HCEC 1CT (cell line): Measurements from ENCODE around the gene CFAP58.

Experiments used
- DNase-seq: peaks from one replicate; pipeline ENCODE4 v3.0.0-alpha.2; 2017

Gene CFAP58, protein sequence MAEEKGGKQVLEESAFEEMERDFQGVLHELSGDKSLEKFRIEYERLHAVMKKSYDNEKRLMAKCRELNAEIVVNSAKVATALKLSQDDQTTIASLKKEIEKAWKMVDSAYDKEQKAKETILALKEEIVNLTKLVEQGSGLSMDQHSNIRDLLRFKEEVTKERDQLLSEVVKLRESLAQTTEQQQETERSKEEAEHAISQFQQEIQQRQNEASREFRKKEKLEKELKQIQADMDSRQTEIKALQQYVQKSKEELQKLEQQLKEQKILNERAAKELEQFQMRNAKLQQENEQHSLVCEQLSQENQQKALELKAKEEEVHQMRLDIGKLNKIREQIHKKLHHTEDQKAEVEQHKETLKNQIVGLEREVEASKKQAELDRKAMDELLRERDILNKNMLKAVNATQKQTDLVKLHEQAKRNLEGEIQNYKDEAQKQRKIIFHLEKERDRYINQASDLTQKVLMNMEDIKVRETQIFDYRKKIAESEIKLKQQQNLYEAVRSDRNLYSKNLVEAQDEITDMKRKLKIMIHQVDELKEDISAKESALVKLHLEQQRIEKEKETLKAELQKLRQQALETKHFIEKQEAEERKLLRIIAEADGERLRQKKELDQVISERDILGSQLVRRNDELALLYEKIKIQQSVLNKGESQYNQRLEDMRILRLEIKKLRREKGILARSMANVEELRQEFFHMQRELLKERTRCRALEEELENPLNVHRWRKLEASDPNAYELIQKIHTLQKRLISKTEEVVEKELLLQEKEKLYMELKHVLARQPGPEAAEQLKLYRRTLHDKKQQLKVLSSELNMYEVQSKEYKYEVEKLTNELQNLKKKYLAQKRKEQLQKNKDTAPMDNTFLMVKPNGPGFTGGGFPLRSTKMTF

DNA sequence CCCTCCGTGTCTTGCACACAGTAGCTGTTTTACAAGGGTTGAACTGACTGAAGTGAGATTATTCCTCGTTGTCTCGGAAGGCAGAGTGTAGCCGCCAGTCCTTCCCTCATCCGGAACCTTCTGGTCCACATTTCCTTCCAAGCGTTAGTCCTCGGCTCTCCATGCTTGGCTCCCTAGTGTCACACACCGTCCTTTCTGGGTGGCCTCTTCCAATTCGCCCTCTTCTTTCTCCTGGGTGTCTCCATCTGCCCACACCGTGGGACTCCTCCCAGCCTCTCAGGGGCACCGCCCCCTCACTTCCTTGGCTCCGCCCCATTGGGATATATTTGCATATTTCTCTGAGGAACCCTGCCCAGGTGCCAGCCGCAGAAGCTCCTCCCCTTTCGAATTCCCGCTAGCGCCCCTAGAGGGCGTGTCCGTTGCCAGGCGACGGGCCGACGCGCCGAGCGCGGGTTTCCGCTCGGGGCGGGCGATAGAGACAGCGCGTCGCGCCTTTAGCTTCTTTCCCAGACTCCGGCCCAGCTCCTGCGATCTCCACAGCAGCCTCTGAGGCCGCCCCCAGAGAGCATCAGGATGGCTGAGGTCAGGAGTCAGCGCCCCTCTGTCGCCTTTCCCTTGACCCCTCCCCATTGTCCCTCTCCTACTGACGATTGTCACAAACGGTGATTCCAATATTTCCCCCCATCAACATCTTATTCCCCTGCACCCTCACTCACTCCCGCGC lies at the start of gene CFAP58:
CFAP58 (plus strand) TSS at position 509 of the 724 bp plus-strand sequence; CDS start at position 574, 65 bp downstream.
- DNase-seq: peak; percentile 47

DNA sequence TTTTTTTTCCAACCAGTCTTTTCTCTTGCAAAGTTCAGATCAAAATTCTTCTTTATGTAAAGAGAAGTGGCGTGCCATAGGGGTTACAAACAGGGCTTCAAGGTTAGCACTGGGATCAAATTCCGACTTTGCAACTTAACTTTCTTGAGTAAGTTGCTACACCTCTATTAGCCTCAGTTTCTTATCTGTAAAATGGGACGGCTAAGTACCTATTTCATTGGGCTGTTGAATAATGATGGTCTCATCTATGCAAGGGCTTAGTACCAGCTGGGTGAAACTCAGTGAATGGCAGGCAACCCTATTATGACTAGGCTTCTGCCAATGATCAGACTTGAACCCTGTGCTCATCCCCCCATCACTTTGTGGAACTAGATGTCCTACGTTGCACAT lies 49.3 kb upstream of the CFAP58 start:
- no peak for DNase-seq

DNA sequence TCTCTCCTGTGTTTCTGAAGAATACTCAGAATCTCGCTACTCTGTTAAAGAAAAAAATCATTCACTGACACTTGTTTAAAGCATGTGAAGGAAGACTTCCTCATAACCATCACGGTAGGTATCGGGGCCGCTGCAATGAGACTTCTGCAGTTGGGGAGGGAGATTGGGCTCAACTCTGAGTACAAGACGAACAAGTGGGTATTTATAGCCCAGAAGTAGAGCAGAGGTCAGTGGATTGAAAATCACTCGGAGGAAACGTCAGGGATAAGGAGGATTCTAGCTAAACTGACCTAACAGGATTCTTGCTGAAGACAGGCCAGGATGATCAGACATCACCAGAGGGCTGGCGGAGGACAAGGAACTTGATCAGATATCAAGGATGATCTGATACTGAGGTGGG lies 48.7 kb upstream of the CFAP58 start:
- no peak for DNase-seq

DNA sequence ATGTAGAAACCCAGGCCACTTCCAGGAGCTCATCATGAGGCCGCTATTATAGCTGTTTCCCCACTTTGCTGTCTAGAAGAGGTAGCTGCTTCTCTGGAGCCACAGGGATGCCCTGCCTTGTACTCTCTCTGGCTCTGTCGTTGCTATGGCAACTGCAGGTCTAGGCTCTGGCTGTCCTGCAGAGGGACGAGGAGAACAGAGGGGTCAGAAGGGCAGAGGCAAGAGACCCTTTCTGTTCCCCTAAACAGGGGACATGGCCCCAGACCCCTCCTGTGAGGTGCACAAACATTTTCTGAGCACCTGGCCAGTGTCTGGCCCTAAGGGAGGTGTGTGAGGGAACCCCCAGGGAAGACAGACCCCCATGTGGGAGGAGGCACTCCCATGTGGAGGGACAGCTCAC lies 46.7 kb upstream of the CFAP58 start:
- no peak for DNase-seq

DNA sequence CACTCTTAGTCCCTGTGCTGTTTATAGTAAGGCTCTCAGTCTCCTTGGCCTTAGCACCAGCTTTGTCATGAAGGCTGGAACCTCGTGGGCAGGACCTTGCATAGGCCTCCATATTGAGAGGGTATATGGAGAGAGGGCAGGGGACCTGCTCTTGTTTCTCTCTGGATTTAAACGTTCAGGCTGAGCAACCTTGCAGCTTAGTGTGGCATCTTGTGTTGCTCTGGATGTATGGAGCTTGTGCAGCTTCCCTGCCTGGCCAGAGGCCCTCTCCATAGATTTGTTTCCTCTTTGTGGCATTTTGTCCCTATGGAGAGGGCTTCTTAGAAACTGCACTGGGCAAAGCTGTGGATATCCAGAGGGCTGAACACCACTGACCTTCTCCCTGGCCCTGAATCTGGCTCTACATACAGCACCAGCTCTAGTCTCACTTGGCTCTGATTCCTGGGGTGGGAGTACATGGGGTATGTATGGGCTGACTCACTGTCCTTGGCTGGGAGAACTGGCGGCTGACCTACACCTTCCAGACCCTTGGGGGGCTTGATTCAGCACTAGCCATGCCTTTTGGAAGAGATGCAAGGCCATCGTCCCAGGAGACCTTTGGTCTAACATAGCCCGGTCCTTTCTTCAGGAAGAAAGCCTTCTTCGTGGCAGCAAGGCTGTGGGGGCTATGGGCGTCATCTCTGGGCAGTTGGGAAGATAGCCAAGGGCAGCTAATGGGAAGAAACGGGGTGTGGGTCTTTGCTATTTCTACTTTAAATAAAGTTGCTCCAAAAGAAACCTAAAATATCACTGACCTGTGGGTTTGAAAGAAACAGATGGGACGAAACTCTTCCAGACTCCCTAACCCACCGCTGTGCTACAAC lies 45.8 kb upstream of the CFAP58 start:
- DNase-seq: no peak

DNA sequence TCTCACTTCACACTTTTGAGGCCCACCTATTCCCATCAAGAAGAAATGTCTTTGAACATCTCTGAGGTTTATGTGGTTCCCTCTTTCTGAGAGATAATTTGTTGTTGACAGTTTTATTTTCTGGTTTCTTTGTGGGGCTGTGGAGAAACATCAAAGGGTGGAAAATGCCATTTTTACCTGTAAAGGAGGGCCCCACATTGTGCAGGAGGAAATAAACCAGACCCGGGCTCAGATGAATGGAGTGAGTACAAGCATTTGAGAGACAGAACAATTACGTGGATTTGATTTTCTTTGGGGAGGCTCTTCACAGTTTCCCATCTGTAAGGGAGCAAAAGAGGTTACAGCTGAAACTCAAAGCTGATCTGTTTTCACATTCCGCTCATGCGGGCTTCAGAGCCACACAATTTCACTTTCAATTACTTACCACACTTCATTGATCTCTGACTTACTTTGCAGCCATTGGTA lies 45.2 kb upstream of the CFAP58 start:
- no peak for DNase-seq

DNA sequence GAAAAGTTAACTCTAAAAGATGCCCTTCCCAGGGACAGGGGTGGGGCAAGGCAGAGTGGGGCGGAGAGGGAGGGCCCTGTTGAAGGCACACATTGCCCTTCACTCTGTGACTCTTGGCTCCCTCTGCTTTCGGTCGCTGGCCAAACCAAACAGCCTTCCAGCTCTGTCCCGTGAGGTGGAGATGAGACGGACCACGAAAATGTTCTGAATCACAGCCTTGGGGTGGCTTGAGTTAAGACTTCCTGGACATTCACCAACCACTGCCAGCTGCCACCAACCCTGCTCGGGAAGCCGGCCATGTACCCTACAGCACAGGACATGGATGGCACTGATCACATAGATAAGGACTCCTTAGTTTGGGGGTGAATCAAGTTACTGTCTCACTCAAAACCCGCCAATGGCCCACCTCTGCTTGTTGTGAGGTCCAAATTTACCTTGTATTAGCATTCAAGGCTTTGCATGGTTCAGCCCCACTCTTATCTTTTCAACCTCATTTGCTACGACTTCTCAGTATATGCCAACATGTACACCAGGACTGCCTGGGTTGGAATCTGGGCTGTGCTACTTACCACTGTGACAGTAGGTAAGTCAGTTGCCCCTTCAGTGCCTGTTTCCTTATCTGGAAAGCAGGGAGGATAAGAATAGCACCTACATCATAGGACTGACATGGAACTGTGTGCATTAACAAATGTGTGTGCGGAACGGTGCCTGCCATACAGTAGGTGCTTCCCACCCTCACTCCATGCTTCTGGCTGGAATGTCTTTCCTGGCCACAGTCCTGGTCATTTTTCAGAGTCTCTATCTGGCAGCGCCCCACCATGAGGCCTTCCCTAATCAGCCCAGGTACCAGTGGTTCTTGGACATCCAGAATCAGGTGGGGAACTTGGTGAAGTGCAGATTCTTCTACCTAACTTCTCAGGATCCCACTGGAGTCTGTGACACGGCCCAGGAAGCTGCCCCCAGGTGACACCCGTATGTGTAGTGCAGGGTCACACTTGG lies 43.4 kb upstream of the CFAP58 start:
- DNase-seq: peak; percentile 86

DNA sequence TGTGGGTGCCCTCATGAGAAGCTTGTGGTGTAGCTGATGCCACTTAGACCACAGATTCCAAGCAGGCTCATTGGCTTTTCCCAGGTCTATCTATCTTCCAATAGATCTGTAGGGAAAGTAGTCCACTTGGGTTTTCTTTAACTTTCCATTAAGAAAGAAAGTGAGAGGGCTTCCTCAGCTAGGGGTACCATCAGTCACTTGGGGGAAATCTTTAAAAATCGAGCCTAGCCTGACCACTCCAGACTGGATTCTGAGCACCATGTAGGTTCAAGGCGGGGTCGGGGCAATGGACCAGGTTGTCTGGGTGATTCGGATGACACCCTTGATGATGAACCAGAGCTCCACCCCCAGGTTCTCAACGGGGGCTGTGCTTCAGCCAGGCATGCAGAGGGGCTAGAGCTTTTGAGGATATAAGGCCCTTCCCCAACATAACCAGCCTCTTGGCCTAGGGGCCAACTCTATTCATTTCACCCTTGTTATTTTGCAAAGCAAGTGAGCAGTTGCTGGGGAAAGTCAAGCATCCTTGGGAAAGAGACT lies 42.4 kb upstream of the CFAP58 start:
- DNase-seq: no peak

DNA sequence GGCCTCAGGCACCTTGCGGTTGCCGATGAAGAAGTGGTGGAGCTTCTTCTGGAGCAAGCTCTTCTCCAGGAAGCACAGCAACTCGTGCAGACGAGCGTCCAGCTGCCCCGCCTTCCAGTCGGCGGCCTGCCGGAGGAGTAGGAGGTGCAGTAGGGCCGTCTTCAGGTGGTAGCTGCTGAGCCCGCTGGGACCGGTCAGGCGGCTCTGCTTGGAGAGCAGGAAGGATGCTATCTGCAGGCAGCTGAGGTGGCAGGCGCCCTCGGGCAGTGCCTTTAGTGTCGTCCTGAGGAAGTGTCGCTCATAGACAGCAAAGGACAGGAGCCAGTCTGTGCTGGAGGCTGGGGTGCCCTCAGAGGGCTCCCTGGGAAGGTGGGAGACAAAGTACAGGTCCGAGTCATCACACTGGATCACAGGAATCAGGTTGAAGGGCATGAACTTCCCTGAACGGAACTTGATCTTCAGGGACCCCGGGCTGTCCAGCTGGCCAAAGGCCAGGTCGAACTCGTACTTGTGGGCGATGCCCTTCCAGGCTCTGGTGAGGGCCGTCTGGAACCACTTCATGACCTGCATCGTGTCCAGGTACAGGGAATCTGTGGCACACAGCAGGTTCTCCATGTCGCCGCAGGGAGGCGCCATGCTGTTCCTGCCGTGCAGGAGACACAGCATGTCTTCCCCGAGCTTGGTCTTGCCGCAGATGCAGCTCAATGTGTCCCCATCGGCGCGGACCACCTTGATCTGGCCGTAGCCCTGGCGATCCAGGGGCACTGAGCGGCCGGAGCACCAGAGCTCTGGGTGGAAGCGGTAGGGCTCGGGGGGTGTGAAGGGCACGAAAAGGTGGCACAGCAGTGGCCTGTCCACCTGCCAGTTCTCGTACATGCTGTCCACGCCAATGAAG lies 38.8 kb upstream of the CFAP58 start:
- DNase-seq: no peak

DNA sequence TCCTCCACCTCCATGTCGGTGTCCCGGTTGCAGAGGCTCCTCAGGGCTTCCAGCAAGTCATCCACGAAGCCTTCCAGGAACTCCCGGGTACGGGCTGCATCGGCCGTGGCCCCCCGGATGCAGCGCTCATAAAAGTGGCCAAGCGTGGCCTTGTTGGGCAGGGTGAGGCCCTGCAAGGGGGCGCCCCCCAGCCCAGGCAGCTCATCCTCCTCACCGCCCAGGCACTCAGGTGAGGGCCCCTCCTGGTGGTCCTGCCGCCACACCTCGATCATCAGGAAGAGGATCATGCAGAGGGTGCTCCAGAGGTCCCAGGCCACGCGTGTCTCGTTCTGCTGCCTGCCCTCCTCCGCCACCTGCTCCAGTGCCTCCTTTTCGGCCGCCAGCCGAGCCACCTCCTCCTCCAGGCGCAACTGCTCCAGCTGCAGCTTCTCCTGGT lies 38.1 kb upstream of the CFAP58 start:
- no peak for DNase-seq

DNA sequence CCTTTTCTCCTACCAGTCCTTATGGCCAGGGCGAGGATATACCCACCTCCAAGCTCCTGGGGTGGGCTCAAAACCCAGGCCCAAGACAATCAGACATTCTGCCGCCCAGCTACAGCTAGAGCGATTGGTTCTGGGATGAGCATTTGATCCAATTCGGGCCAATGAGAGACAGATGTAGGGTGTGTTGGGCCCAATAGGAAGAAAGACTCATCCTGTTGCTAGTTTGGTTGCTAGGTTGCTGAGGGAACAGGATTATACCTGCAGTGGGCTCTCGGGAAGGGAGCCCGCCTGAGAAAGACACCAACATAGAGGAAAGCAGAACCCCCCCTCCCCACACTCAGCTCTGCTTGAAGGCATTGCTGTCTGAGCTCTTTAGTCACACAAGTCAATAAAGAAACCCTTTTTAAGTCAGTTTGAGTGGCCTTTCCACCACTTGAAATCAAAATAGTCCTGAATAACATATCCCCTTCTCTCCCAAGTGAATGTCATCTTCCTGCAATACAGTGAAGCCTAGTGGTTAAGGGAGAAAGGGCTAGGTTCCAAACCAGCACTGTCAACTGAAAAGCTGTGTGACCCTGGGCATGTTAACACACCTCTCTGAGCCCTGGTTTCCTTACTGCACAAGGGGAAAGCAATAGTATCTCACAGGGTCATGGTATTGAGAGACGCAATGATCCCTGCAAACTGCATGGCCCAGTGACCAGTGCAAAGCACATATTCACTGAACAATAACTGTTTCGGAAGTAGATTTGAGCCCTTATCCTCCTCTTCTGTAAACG lies 37.1 kb upstream of the CFAP58 start:
- DNase-seq: no peak

DNA sequence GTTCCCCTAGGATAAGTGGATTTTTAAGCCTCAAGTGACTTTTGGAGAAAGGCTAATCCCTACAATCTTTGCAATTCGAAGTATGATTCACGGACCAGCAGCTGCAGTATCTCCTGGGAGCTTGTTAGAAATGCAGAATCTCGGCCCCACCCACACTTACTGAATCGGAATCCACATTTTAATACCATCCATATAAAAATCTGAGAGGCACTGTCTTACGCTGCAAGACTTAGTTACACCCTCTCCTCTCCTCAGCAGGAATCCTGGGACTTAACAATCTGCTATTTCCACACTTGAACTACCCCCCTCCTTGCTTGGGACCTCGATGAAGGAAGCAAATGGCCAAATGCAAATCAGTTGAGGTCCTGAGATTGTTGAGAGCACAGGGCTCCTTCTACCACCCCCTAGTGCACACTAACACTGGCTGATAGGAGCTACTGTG lies 36.3 kb upstream of the CFAP58 start:
- DNase-seq: peak; percentile 82

DNA sequence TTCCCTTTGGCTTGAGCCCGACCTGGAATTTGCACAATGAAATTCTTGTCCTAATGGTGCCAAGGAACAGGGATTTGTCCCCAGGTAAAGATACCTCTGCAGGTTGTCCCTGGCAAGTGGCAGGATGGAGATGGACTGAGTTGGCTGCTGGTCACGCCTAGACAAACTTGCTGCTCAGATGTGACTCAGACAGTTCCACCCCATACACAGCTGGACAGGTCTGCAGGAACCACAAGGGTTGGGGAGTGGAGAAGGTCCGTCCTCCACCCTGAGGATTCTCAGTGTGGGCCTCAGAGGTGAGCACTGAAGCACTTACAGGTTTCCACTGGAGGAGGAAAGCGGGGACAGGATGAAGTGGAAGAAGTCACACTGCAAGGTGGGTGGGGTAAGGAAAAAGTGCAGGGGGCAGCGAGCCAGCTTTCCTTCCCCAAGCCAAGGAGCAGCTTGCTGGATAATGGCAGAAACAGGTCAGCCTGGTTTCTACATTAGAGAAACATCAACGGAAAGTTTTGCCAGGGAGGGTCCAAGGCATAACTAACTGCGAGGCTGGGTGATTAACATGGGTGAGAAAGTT lies 35.8 kb upstream of the CFAP58 start:
- DNase-seq: peak; percentile 58

DNA sequence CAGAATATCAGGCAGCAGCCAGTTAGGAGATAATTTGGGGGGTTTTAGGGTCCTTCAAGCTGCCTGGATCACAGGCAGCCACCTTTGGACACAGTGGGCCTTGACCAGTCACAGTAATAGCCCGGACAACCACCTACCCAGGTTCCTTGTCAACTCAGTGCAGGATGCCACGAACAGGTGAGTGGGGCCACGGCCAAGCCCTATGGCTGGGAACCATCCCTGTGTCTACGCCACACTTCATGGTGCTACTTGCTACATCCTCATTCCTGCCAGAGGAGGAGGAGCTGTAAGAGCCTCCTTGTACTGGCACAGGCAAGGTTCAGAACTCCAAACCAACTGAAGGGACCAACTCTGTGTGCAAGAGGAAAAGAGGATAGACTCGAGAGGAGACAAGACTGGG lies 35.3 kb upstream of the CFAP58 start:
- no peak for DNase-seq

DNA sequence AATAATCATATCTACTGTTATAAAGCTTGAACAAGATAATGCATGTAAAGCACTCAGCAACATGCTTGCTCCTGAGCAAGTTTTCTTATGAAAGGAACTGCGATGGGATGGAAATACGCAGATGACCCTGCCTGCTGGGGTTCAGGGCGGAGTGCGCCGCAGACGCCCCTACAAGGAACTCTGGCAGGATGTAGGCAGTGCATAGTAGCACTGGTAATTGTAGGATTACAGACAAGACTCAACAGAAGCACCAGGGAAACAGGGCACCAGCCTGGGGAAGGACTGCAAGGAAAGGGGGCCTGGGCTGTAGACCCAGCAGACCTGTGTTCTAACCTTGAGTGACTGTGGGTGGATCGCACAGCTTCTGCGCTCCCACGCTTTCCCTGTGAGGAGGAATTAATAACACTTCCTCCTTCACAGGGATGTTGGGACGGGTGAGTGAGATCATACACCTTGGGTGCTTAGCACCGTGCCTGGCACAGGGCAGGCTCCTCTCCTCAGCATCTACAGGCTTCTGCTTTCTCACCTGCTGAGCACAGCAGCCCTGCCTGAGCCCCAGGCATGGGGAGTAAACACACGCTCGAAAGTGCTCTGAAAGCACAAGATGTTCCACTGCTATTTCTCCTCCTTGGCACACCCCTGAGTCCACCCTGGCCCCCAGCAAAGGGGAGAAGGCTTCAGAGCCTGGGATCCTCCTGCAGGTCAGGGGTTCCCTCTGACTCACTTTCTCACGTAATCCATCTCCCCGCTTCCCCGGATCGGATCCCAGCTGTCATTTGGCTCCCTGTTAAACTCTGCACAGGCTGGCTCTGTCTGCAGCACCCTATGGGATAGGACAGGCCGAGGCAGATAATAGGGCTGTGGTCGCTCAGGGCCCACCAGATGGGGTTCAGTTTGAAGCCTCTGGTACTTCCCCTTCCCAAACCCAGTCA lies 34.6 kb upstream of the CFAP58 start:
- DNase-seq: peak; percentile 79

DNA sequence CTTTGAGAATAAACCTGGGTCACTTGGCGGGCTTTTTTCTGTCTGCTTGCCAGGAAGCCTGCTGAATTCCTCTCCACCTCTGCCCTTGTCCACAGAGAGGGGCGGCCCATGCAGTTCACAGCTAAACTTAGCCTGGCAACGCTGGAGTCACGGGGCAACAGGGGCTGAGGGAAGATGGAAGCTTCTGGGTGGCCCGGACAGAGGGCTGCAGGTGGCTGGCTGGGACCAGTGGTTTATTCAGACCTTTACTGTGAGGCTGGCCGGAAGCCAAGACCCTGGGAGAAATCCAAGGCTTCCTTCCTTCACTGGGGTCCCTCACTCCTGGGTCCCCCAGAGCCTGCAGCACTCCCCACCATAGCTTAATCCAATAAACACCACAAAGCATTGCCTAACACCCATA lies 32.4 kb upstream of the CFAP58 start:
- DNase-seq: no peak
